Upper lobe of right lung (tissue), 1 donor: Measurements from ENCODE around the gene NAALADL2. TPM values are rescaled to one million over a fixed set of nuclear protein-coding genes. Genes with fewer than 3 reads are reported as not detected.

Experiments used
- ATAC-seq: fragments of 200-7000 bp; cut with Tn5 transposase; one replicate; pipeline ENCODE4 v1.9.1; 2020; ENCODE audit warnings: mild to moderate bottlenecking, moderate library complexity
- DNase-seq: peaks from one replicate; pipeline ENCODE4 v3.0.0-alpha.2; 2020
- H3K27ac ChIP-seq: fragments of 200-600 bp; one replicate; pipeline ENCODE4 v1.8.0; 2022
- H3K27me3 ChIP-seq: fragments of 200-600 bp; one replicate; pipeline ENCODE4 v1.8.0; 2022; ENCODE audit warnings: mild to moderate bottlenecking
- H3K36me3 ChIP-seq: fragments of 200-600 bp; one replicate; pipeline ENCODE4 v1.8.0; 2022
- H3K4me1 ChIP-seq: fragments of 200-600 bp; one replicate; pipeline ENCODE4 v1.8.0; 2022
- H3K4me3 ChIP-seq: fragments of 200-600 bp; one replicate; pipeline ENCODE4 v1.8.0; 2022; ENCODE audit warnings: mild to moderate bottlenecking
- H3K9me3 ChIP-seq: fragments of 200-600 bp; one replicate; pipeline ENCODE4 v1.8.0; 2022
- CTCF ChIP-seq: fragments of 200-600 bp; IDR thresholded peaks from one replicate; pipeline ENCODE4 v1.8.0; 2022; ENCODE audit warnings: antibody characterized with exemption
- intact Hi-C: fragments of 100-400 bp; cut with DNase I; formaldehyde crosslinking; loops from one replicate; pipeline ENCODE4 v1.11.0; 2022
- total RNA-seq: library from RNA; stranded (reverse); fragmentation: NEBNext Ultra II Directional; extraction: Animal tissue kit (Norgen Biotek cat#: 25700); gene quantifications from one replicate; pipeline ENCODE4 v1.2.1, GENCODE V29; 2021
- donor health status: DM: no; HTN: yes; CAD: no; lungs with severe emphysema.

The NAALADL2 gene
- total RNA-seq, 1 donor from 2014 or later: 8.5 TPM

DNA sequence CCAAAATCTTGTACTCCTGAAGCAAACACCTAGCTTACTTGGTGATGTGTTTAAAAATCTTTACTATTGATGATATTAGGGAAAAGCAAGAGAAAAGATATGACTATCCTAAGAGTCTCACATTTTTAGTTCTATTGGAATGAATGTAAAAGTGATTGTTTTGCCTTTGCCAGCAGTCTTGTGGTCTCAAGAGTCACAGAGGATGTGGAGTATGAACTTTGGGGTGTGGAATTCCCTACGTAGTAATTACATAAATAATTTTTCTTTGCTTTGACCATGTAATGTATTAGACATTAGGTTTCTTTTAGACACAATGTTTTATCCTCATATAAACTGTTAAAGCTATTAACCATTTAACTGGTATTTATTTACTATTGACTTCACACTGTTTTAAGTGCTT, 387.6 kb downstream of the NAALADL2 start:
- Histone ChIP-seq H3K4me3 (no peak overlapping the region), H3K27me3 (no peaks in the 10 kb centered on the region), H3K36me3 (no peaks in the 10 kb centered on the region), H3K9me3 (no peaks in the 10 kb centered on the region), H3K27ac (no peak overlapping the region), H3K4me1 (no peaks in the 10 kb centered on the region)
- intact Hi-C loops: no loop called here
- TF ChIP-seq CTCF: no peak
- no peak for DNase-seq
- ATAC-seq: no peak

DNA sequence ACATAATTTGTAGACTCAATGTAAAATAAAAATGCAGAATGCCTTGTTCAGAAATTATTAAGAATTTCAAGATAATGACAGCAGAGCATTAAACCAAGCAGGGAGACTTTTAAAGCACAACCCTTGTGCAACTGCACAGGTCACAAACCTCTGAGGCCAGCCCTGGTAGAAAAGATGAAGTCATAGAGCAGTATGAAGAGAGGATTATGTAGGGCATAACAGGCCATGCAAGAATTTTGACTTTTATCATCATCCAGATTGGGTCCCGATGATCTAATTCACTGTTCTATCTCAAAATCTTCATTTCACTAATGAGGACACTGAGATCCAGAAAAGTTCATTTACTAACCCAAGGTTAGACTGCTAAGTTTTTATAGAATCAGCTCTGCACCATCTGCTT, 388.5 kb downstream of the NAALADL2 start:
- Histone ChIP-seq H3K36me3 (no peaks in the 10 kb centered on the region), H3K27me3 (no peaks in the 10 kb centered on the region), H3K4me3 (no peak overlapping the region), H3K4me1 (no peaks in the 10 kb centered on the region), H3K27ac (no peak overlapping the region), H3K9me3 (no peaks in the 10 kb centered on the region)
- no peak for TF ChIP-seq CTCF
- ATAC-seq: no peak
- intact Hi-C loops: no loop called here
- DNase-seq: no peak

- intact Hi-C loops: no loop called here
- DNase-seq (no peak), ATAC-seq (no peak)
- Histone ChIP-seq H3K27me3 (no peaks in the 10 kb centered on the region), H3K36me3 (no peaks in the 10 kb centered on the region), H3K9me3 (no peaks in the 10 kb centered on the region), H3K4me3 (no peak overlapping the region), H3K27ac (no peak overlapping the region), H3K4me1 (no peaks in the 10 kb centered on the region)
- no peak for TF ChIP-seq CTCF
These were observed 389.7 kb downstream of the NAALADL2 start for GRCh38 chr3:175248832-175249231.

DNA sequence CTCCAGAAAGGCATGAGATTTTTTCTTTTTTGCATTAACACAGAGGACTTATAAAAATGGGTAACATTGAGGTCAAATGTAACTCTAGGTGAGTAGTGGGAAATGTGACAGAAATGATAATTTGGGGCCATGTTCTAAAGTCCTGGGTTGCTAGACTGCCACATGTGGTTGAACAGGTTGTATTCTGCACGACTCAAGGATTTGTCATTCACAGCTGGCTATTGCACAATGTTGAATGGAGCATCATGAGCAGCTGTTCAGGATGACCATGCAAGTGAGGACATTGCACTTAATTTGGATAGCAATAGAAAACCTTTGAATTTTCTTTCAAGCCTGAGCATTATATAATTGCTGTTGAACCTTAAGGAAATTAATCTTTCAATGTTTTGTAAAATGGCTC, 396.6 kb downstream of the NAALADL2 start:
- DNase-seq (no peak), ATAC-seq (no peak)
- no peaks in the 10 kb centered on the region for H3K9me3 ChIP-seq
- no peak overlapping the region for H3K27ac ChIP-seq
- H3K36me3 ChIP-seq: no peaks in the 10 kb centered on the region
- H3K4me3 ChIP-seq: no peak overlapping the region
- H3K27me3 ChIP-seq: no peaks in the 10 kb centered on the region
- H3K4me1 ChIP-seq: no peaks in the 10 kb centered on the region
- TF ChIP-seq CTCF: no peak
- intact Hi-C loops: no loop called here

DNA sequence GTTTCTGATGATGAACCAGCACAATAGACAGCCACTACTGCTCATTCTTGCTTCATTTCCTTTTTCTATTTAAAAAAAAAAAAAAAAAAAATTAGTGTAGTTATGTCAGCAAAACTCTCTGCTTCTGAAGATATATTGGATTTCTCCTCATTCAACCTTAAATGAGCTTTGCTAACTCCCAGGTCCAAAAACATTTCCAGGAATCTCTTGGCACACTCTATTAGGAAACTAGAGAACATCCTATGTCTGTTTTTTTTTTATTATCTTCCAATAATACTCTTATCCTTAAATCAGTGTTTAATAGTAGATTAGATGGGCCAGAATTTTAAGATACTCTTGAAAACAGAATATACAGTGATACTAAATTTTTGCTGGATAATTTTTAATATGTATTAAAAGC, 398.0 kb downstream of the NAALADL2 start:
- TF ChIP-seq CTCF: no peak
- intact Hi-C loops: no loop called here
- no peak for DNase-seq
- no peak for ATAC-seq
- H3K27ac ChIP-seq: no peak overlapping the region
- no peaks in the 10 kb centered on the region for H3K9me3 ChIP-seq
- no peaks in the 10 kb centered on the region for H3K4me1 ChIP-seq
- H3K4me3 ChIP-seq: no peak overlapping the region
- H3K27me3 ChIP-seq: no peaks in the 10 kb centered on the region
- no peaks in the 10 kb centered on the region for H3K36me3 ChIP-seq

DNA sequence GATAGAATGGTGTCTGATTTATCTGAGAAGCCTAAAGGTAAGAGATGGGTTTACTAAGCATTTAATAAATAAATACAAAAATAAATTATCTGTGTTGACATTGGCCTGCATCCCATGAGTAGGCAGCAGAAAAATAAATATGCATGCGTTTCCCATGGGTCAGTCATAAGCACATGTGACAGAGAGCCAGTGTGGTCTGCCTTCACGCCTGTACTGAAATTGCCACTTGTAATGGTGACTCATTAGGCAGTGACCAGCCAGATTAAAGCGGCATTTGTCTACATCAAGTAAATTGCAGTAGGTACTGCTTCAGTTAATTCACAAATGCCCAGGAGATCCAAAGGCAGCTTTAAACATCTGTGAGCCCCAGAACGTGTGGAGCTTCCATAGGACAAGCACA, 399.6 kb downstream of the NAALADL2 start:
- no peak overlapping the region for H3K27ac ChIP-seq
- no peaks in the 10 kb centered on the region for H3K4me1 ChIP-seq
- no peaks in the 10 kb centered on the region for H3K9me3 ChIP-seq
- intact Hi-C loops: no loop called here
- TF ChIP-seq CTCF: no peak
- ATAC-seq (no peak), DNase-seq (no peak)
- no peaks in the 10 kb centered on the region for H3K36me3 ChIP-seq
- H3K4me3 ChIP-seq: no peak overlapping the region
- H3K27me3 ChIP-seq: no peaks in the 10 kb centered on the region
